GM18511 (cell line): Measurements from ENCODE around the gene RIPK1.
"Not testable (repeated sequence)": the region's sequence is repeated elsewhere in the genome, so short reads cannot be mapped to it uniquely, and the experiment has no call there.

Experiments used
- ATAC-seq: cut with Tn5 transposase; IDR thresholded peaks from one replicate; pipeline ENCODE4 v1.9.1; 2021; ENCODE audit warnings: mild to moderate bottlenecking, moderate library complexity; ENCODE audit not compliant: unreplicated experiment

Gene RIPK1

DNA sequence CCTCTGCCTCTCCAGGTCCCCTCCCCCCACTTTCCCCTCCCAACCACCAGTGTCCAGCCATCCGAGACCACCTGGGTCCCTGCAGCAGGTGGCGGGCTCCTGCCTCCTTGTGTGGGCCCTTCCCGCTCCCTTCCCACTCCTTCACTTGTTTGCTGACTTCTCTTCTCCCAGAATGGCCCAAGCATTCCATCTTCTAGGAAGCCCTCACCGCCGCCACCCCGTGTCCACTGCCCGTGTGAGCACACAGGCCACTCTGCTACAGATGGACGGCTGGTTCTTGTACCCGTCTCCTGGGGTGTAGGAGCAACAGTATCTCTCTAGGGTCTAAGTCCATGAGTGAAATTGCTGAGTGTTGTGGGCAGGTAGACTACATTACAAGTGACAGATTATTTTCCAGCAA, 65.2 kb downstream of the RIPK1 start:
- ATAC-seq: no peak

DNA sequence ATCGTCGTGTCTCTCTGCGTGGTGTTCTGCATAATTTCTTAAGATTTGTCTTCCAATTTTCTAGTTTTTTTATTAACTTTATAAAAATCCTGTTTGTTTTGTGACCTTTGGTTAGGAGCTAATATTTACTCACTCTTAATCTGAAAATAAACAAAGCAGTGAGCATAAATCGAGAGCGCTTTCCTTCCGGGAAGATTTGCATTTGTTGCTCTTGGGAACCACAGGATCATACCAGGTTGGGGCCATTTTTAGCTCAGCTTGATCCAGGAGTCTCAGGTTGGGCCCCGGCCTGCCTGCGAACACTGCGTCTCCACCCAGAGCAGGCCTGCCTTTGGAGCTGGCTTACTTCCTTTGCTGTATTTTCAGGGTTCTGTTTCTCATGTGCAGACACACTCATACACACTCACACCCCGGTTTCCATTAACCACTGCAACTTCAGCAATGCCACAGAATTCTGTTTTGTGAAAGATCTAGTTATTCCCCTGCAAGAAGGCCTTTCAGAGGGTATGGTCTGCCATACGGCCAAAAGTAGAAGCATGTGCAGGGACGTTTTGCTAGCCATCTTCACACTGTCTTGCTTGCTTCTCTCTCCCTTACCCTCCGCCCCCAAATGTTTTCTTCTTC, 67.5 kb downstream of the RIPK1 start:
- no peak for ATAC-seq

GRCh38 chr6:3136292-3137011, 68.2 kb downstream of the RIPK1 start:
- no peak for ATAC-seq

DNA sequence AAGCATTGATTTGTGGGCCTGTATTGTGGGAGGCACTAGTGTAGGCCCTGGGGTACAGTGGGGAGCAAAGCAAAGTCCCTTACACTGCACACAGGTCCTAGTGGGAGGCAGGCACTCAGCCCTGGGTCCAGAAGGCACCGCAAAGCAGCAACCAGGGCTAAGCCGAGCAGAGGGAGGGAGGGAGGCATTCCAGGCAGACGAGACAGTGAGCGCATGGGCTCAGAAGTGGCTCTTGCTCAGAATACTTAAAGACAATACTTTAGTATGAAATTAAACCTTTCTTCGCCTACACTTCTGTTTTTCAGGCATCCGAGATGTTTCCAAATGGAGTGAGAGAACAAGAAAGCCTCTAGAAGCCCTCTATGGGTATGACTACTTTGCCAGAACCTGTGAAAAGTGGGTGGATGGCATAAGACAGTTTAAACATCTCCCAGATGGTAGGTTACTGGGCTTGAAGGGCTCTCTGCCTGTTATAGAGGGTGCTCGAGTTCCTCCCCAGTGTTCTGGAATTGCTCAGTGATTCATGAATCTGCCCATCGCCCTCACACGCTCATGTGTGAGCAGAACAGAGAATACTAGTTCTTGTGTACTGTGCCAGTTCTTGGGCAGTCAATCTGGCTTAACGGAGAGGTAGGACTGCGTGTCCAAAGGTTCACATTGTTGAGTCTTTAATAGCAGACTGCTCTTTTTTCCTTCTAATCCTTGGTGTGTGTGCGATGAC, 68.9 kb downstream of the RIPK1 start:
- no peak for ATAC-seq

DNA sequence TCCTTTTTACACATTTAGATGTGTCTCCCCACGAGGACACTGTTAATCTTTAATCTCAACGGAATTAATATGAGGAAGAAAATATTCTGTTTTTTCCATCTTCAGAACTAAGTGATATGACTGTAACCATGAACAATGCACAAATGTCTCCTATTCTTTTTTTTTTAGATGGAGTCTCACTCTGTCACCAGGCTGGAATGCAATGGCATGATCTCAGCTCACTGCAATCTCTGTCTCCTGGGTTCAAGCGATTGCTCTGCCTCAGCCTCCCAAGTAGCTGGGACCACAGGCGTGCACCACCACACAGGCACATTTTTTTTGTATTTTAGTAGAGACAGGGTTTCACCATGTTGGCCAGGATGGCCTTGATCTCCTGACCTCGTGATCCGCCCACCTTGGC, 69.6 kb downstream of the RIPK1 start:
- not testable (repeated sequence) for ATAC-seq

- no peak for ATAC-seq
These were observed 70.0 kb downstream of the RIPK1 start for GRCh38 chr6:3138341-3138740.

- no peak for ATAC-seq
These were observed 71.0 kb downstream of the RIPK1 start for GRCh38 chr6:3139090-3139903.

GRCh38 chr6:3140201-3140600, 71.9 kb downstream of the RIPK1 start:
- ATAC-seq: no peak

DNA sequence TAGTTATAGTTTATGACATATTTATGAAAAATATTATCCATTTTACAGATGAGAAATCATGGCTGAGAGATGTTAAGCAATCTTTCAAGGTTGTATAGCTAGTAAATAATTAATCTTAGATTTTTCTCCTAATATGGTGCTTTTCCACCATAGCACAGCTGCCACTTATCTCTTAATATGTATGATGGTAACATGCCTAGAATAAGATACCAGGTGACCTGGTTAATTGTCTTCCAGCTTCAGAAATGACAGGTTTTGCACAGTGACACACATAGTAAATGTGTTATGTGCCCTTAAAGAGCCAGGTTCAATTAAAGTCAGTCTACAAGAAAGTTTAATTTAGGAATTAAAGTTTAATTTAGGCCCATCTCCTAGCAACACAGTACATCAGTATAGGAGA, 74.2 kb downstream of the RIPK1 start:
- ATAC-seq: no peak

- ATAC-seq: no peak
These were observed 74.9 kb downstream of the RIPK1 start for GRCh38 chr6:3143158-3143557.

- no peak for ATAC-seq
These were observed 76.3 kb downstream of the RIPK1 start for GRCh38 chr6:3144571-3144970.

DNA sequence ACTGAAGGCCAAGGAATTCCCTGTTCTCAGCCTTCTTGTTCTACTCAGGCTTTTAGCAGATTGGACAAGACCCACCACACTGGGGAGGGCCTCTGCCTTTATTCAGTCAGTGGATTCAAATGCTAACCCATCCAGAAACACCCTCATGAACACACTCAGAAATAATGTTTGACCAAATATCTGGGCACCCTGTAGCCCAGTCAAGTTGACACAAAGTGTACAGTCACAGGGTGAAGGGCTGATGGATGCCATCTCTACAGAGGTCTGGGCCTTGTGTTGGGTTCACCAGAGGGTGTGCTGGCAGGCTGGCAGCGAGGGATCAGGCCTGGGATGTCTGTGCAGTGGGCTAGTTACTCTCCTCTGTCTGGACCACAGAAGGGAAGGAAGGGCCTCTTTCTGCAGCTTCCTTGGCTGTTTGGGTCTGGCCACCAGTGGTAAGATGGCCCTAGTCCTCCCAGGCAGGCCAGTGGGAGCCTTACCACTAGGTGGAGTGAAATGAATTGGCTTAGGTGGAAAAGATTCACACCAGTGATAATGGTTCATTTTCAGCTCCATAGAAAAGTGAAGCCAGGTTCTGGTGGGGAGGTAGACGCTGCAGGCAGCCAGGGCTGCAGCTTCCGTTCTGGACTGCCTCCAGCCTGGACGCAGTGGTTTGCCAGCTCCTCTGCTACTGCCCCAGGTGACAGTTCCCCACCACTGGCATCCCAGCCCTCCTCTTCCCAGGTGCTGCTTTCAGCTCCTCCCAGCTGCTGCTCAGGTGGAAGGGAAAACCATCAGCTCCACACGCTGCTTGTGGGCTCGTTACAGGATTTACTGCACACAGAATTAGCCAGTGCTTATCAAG, 79.8 kb downstream of the RIPK1 start:
- no peak for ATAC-seq

DNA sequence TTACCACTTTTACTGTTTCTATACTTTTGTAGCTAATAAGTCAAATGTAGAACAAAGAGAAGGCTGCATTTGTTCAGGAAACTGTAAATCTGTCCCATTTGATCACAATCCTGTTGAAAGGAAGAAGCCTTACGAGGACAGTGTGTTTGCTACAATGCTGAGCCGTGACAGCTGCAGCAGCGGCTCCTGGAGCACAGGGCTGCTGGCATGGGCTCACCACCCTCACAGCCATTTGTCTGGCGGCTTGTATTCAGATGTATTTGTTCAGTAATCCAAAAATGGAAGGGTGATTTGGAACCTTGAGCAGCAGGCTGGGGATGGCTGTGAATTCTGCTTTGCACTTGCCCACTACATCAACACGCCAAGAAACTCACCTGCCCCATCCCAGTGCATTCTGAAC, 83.4 kb downstream of the RIPK1 start:
- ATAC-seq: no peak

DNA sequence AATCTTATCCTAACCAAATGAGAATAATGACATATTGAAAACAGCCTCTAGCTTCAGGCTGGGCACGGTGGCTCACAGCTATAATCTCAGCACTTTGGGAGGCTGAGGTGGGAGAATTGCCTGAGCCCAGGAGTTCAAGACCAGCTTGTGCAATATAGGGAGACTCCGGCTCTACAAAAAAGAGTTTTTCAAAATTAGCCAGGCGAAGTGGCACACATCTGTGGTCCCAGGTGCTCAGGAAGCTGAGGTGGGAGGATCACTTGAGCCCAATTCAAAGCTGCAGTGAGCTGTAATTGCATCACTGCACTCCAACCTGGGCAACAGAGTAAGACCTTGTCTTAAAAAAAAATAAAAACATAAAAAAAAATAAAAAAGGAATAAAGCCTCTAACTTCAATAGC, 84.4 kb downstream of the RIPK1 start:
- ATAC-seq: no peak

- ATAC-seq: not testable (repeated sequence)
These were observed 87.1 kb downstream of the RIPK1 start for GRCh38 chr6:3155416-3155815.

DNA sequence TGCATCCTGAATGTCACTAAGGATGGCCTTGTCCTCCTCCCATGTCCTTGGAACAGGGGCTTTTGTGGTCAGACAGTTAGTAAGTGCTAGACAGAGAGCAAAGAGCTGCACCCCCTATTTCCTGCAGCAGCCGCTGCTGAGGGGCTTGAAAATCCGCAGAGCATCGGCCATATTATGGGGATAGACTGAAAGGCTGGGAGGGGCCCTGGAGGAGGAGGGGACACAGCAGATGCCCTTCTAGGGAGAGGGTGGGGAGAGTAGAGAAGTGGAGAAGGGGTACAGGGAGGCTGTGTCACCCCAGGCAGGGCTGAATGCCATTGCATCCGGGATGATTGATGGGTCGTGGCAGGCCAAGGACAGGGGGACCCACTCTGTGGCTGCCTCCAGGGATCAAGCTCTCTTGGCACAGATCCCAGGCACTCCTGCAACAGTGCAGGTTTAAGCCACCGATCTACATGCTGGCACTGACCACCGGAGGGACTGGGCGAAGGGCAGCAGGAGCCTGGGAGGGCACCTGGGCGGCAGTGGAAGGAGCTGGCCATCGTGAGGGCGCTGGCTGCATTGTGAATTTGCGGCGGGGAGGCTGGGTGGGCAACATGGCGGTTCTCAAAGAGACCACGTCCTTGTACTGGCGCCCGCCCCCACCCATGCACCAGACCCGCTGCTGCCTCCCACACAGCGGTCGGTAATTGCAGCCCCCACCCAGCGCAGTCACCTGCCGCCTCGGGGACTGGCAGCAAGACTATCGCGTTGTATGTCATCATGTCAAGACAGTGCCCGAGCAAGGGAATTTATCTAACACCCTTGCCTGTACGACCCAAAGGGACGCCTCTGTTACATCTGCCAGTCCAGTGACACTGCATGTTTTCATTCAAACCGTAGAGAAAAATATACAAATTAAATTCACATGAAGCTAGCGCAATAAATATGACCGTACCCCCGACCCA, 88.2 kb downstream of the RIPK1 start:
- not testable (repeated sequence) for ATAC-seq

GRCh38 chr6:3157131-3157933, 89.0 kb downstream of the RIPK1 start, which contains the start of gene TUBB2A:
TUBB2A (minus strand) TSS chr6:3157544; CDS start chr6:3157463, 81 bp downstream.
- ATAC-seq: peak; percentile 74
